ENCODE data around the gene BARHL1.

DNA sequence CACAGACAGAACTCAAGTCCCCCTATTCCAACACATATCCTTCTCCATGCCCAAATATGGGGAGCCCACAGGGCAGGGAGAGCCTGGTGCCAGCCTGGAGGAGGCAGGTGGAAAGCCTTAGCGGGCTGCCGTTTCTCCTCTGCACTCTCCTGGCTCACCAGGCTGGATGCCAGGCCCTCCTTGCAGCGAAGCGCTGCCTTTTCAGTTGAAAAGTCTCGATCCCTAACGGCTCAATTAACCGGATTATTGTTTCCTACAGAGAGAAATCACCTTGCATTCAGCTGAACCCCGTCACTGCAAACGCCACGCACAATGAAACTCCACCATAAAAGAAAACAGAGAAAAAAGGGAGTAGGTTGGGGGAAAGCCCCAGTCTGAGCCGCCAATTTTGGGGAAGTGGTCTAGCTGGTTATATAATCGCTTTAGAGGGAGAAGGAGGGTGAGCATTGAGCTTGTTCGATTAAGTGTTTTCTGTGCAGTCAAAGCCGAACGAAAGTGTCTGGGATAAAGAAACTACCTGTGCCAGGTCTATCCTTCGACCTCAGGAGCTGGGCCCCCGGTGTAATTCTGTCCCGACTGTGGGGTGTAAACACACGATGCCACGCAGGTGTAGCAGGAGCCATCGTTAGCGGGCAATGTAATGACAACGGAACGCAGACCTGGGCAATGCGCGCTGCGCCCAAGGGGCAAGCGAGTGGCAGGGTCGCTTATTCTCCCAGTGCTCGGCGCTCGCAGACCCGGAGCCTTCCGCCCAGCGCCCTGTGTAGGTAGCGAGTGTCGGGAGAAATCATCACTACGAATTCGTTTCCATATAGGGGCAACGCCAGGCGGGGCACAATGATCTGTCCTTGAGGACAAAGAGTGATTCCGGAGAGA is 3.8 kb downstream of the BARHL1 start:
- TF ChIP-seq, protein P1, sequence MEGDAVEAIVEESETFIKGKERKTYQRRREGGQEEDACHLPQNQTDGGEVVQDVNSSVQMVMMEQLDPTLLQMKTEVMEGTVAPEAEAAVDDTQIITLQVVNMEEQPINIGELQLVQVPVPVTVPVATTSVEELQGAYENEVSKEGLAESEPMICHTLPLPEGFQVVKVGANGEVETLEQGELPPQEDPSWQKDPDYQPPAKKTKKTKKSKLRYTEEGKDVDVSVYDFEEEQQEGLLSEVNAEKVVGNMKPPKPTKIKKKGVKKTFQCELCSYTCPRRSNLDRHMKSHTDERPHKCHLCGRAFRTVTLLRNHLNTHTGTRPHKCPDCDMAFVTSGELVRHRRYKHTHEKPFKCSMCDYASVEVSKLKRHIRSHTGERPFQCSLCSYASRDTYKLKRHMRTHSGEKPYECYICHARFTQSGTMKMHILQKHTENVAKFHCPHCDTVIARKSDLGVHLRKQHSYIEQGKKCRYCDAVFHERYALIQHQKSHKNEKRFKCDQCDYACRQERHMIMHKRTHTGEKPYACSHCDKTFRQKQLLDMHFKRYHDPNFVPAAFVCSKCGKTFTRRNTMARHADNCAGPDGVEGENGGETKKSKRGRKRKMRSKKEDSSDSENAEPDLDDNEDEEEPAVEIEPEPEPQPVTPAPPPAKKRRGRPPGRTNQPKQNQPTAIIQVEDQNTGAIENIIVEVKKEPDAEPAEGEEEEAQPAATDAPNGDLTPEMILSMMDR (IDR thresholded peaks at IDR 0.05), result no peak
- TF ChIP-seq EP300 (IDR thresholded peaks at IDR 0.05) (no peak), POLR2A (IDR thresholded peaks at IDR 0.05) (no peak)
